Activated T-helper 17 cell treated with anti-CD3 and anti-CD28 coated beads, Interleukin-2, amount 50 U/mL, for 72 hours (primary cell): Measurements from ENCODE around the gene COL4A2. TPM values are rescaled to one million over a fixed set of nuclear protein-coding genes. Genes with fewer than 3 reads are reported as not detected.

Experiments
- ATAC-seq: fragments of 150-1000 bp; cut with Tn5 transposase; replicated peaks from 2 replicates; pipeline ENCODE4 v1.10.0; 2021; ENCODE audit warnings: mild to moderate bottlenecking, moderate library complexity
- H3K27ac Mint-ChIP-seq: one replicate; pipeline ENCODE4 v1.8.0; 2022; ENCODE audit warnings: mixed read lengths
- H3K27me3 Mint-ChIP-seq: one replicate; pipeline ENCODE4 v1.8.0; 2022; ENCODE audit warnings: mixed read lengths
- H3K36me3 Mint-ChIP-seq: one replicate; pipeline ENCODE4 v1.8.0; 2022; ENCODE audit warnings: low read depth, mild to moderate bottlenecking, mixed read lengths
- H3K4me1 Mint-ChIP-seq: one replicate; pipeline ENCODE4 v1.8.0; 2022; ENCODE audit warnings: mixed read lengths
- H3K4me3 Mint-ChIP-seq: one replicate; pipeline ENCODE4 v1.8.0; 2022; ENCODE audit warnings: mild to moderate bottlenecking, mixed read lengths
- H3K9me3 Mint-ChIP-seq: one replicate; pipeline ENCODE4 v1.8.0; 2022; ENCODE audit warnings: mixed read lengths
- total RNA-seq, 2 donors: library from RNA; stranded (reverse); gene quantifications; one replicate each; pipeline ENCODE4 v1.2.3, GENCODE V29; 2022

Gene COL4A2
- total RNA-seq, 2 donors from 2014 or later: 0.56 TPM; not detected in 1

DNA sequence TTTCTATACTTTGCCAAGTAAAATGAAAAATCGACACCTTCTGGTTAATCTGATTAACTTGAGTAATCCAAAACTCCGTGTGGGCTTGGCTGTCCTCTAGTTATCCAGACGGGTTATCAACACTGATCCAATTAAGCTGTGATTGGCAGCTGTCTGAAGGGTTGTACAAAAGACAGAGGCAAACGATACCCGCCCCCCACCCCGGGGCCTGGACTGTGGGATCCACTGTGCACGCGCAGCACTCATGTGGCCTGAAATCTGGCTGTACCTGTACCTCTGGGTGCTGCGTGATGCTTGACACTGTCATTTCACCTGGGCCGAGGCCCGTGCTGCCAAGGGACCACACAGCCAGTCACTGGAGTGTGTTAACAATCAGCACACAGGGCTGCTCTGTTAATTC is 53.5 kb downstream of the COL4A2 start:
- Mint-ChIP-seq H3K9me3 (no peaks in the 10 kb centered on the region), H3K4me3 (no peak overlapping the region), H3K27me3 (peaks cover 8% of the 10 kb centered on the region), H3K27ac (no peak overlapping the region), H3K36me3 (no peaks in the 10 kb centered on the region), H3K4me1 (no peaks in the 10 kb centered on the region)
- ATAC-seq: no peak

- ATAC-seq: no peak
- Mint-ChIP-seq H3K36me3 (no peaks in the 10 kb centered on the region), H3K27me3 (peaks cover 8% of the 10 kb centered on the region), H3K27ac (no peak overlapping the region), H3K4me3 (no peak overlapping the region), H3K4me1 (no peaks in the 10 kb centered on the region), H3K9me3 (no peaks in the 10 kb centered on the region)
These were observed 54.4 kb downstream of the COL4A2 start for GRCh38 chr13:110361365-110361911.

GRCh38 chr13:110363010-110363409 is 55.9 kb downstream of the COL4A2 start:
- Mint-ChIP-seq H3K4me1 (no peaks in the 10 kb centered on the region), H3K27ac (no peak overlapping the region), H3K9me3 (no peaks in the 10 kb centered on the region), H3K27me3 (peaks cover 8% of the 10 kb centered on the region), H3K4me3 (no peak overlapping the region), H3K36me3 (no peaks in the 10 kb centered on the region)
- ATAC-seq: no peak

DNA sequence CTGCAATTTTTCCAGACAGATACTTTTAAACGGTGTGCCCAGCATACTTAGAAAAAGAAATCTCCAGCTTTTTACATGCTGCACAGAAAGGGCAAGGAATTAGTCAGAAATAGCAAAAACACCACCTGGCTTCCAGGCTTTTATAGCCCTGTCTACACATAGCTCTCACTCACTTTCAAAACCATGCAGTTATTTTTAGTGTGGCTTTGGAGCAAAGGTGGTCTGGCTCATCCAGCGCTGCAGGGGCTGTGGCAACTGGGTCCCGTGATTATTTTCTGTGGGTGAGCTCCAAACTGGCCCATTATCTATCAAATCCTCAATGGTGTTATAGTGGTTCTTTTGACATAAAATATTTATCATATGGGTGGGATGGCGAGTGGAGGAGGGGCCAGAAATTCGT is 57.0 kb downstream of the COL4A2 start:
- H3K27me3 Mint-ChIP-seq: peaks cover 8% of the 10 kb centered on the region
- no peak overlapping the region for H3K4me3 Mint-ChIP-seq
- no peaks in the 10 kb centered on the region for H3K9me3 Mint-ChIP-seq
- H3K4me1 Mint-ChIP-seq: no peaks in the 10 kb centered on the region
- H3K36me3 Mint-ChIP-seq: no peaks in the 10 kb centered on the region
- H3K27ac Mint-ChIP-seq: no peak overlapping the region
- no peak for ATAC-seq

DNA sequence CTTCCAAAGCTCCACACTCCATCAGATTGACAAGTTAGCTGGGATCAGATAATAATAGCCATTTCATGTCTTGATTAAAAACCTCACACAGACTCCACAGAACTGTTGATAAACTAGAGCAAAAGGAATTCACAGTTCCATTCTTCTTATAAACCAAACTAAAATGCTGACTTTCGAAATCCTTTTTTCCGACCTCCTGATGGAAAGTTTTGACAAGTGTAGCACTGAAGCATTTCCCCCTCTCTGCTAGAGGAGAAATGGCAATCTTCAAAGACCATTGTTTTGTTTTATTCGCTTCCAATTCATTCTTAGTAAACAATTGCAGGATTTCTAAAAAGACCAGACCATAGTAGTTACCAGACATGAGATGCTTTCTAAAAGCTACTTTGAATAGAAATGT is 58.8 kb downstream of the COL4A2 start:
- H3K27me3 Mint-ChIP-seq: peaks cover 12% of the 10 kb centered on the region
- ATAC-seq: no peak
- no peak overlapping the region for H3K4me3 Mint-ChIP-seq
- H3K4me1 Mint-ChIP-seq: no peaks in the 10 kb centered on the region
- no peaks in the 10 kb centered on the region for H3K9me3 Mint-ChIP-seq
- no peak overlapping the region for H3K27ac Mint-ChIP-seq
- no peaks in the 10 kb centered on the region for H3K36me3 Mint-ChIP-seq

DNA sequence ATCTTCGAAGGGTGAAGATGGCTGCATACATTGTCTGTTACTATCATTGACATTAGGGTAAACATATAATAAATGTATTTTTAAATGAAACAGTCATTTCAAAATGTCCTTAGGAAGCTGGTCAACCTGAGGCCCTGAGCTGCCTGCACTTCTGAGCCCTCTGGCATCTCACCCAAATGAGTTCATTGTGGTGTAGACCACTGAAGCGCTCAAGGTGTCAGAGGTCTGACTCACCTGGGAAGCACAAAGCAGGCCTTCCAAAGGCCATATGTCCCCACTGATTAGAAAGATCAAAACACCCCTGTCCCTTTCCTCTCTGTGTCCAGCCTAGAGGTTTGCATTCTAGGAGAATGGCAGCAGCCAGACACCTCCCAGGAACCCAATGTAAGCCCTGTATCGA is 59.6 kb downstream of the COL4A2 start:
- H3K36me3 Mint-ChIP-seq: no peaks in the 10 kb centered on the region
- no peak overlapping the region for H3K27ac Mint-ChIP-seq
- ATAC-seq: no peak
- no peaks in the 10 kb centered on the region for H3K9me3 Mint-ChIP-seq
- no peaks in the 10 kb centered on the region for H3K4me1 Mint-ChIP-seq
- H3K4me3 Mint-ChIP-seq: no peak overlapping the region
- H3K27me3 Mint-ChIP-seq: peaks cover 9% of the 10 kb centered on the region

DNA sequence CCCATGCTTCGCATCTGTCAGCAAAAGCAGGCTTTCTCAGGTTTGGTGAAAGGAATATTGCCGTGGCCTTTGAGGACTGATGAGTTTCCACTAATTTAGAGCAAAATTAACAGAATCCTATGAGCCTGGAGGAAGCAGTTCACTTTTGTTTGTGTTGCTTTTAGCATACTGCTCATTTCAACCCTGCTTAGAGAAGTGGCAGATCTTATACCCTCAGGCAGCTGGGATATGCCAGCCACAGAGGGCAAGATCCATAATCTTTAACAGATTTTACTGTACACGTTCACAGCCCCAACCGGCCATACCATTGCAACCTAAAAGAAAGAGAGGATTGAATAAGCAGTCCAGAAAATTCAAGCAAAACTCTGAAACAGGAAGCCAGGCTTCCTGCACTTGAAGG is 60.5 kb downstream of the COL4A2 start:
- Mint-ChIP-seq H3K4me3 (no peak overlapping the region), H3K9me3 (no peaks in the 10 kb centered on the region), H3K27ac (no peak overlapping the region), H3K36me3 (no peaks in the 10 kb centered on the region), H3K4me1 (no peaks in the 10 kb centered on the region), H3K27me3 (peaks cover 9% of the 10 kb centered on the region)
- no peak for ATAC-seq

DNA sequence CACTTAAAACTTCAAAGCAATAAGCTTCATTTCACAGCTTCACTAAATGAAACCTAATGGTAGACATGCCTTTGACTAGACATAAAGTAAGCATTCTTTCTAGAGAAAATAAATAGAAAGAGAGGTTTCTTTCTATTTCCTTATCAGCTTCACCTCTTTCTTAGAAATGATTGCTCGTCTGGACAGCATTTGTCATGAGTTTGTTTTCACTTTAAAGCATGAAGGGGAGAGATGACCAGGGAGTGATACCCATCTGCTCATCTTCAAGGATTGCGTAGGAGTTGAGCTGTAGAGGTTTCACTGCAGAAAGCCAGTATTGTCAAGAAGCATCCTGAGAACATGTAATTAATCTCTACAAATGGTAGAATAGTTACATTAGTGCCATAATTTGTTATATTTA is 61.3 kb downstream of the COL4A2 start:
- H3K4me1 Mint-ChIP-seq: no peaks in the 10 kb centered on the region
- H3K27ac Mint-ChIP-seq: no peak overlapping the region
- no peaks in the 10 kb centered on the region for H3K36me3 Mint-ChIP-seq
- no peaks in the 10 kb centered on the region for H3K9me3 Mint-ChIP-seq
- no peak for ATAC-seq
- peaks cover 5% of the 10 kb centered on the region for H3K27me3 Mint-ChIP-seq
- H3K4me3 Mint-ChIP-seq: no peak overlapping the region

DNA sequence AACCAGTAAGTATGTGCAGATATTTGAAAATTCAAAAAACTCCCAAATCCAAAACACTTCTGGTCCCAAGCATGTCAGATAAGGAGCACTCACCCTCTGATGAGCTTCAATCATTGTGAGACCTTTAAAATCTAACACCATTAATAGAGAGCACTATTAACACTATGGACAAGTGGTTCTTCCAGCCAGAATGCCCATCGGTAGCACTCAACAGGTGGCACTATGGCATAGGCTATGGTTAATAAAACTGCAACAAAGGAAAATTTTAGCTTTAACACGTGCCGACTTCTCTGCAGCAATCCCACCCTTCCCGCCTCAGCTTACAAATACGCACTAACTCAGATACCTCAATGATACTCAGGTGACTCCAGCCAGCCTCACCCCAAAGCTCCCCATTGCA is 62.3 kb downstream of the COL4A2 start:
- Mint-ChIP-seq H3K9me3 (no peaks in the 10 kb centered on the region), H3K4me3 (no peak overlapping the region), H3K27ac (no peak overlapping the region), H3K36me3 (no peaks in the 10 kb centered on the region), H3K4me1 (no peaks in the 10 kb centered on the region), H3K27me3 (peaks cover 13% of the 10 kb centered on the region)
- ATAC-seq: no peak

DNA sequence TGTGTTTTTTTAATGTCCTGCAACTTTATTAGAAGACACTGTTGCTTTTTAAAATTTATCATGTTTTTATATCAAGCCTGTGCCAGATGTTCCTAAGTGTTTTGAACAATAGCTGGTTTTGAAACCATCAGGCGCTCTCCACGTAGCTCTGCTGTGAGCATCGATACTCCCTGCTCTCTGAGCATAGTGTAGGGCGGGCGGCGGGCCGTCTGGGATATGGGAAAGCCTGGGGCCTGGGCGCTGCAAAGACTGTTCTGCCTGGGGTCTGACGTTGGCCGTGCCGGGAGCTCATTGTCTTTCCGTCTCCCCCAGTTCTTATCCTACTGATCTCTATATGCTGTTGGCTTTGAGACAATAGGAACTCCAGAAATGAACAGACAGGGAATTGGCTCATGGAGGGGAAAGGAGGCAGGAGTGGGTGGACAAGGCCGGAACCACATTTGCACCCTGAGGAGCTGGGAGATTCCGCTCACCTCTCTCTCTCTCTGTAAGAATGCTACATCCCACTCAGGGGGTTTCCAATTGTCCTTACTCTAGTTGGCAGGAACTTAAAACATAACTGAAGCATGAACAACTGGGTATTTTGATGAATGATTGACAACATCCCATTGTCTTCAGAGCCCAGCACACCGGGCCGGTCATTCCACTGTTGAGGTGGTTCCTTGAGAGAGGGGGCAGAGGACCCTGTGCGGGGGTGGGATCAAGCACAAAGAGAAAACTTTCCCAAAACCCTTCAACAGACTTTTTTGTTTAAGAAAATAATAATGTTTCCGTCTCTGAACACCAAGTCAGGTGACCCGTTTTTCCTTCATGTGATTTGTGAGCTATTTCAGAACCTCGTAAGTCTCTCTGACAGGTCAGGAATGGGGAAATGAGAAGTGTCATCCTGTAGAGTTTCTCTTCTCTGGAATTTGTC is 64.7 kb downstream of the COL4A2 start:
- Mint-ChIP-seq H3K4me1 (no peaks in the 10 kb centered on the region), H3K36me3 (no peaks in the 10 kb centered on the region), H3K27me3 (peaks cover 25% of the 10 kb centered on the region), H3K9me3 (no peaks in the 10 kb centered on the region), H3K27ac (no peak overlapping the region), H3K4me3 (no peak overlapping the region)
- no peak for ATAC-seq

- ATAC-seq: no peak
- H3K4me3 Mint-ChIP-seq: no peak overlapping the region
- peaks cover 25% of the 10 kb centered on the region for H3K27me3 Mint-ChIP-seq
- H3K4me1 Mint-ChIP-seq: no peaks in the 10 kb centered on the region
- H3K27ac Mint-ChIP-seq: no peak overlapping the region
- no peaks in the 10 kb centered on the region for H3K9me3 Mint-ChIP-seq
- H3K36me3 Mint-ChIP-seq: no peaks in the 10 kb centered on the region
These were observed 65.6 kb downstream of the COL4A2 start for GRCh38 chr13:110372676-110373075.

- Mint-ChIP-seq H3K4me1 (no peaks in the 10 kb centered on the region), H3K36me3 (no peaks in the 10 kb centered on the region), H3K4me3 (no peak overlapping the region), H3K27me3 (peaks cover 25% of the 10 kb centered on the region), H3K9me3 (no peaks in the 10 kb centered on the region), H3K27ac (no peak overlapping the region)
- ATAC-seq: no peak
These were observed 66.5 kb downstream of the COL4A2 start for GRCh38 chr13:110373617-110374016.

- no peaks in the 10 kb centered on the region for H3K9me3 Mint-ChIP-seq
- H3K4me3 Mint-ChIP-seq: no peak overlapping the region
- no peak for ATAC-seq
- no peaks in the 10 kb centered on the region for H3K36me3 Mint-ChIP-seq
- no peaks in the 10 kb centered on the region for H3K4me1 Mint-ChIP-seq
- peaks cover 22% of the 10 kb centered on the region for H3K27me3 Mint-ChIP-seq
- H3K27ac Mint-ChIP-seq: no peak overlapping the region
These were observed 67.6 kb downstream of the COL4A2 start for GRCh38 chr13:110374431-110375370.

DNA sequence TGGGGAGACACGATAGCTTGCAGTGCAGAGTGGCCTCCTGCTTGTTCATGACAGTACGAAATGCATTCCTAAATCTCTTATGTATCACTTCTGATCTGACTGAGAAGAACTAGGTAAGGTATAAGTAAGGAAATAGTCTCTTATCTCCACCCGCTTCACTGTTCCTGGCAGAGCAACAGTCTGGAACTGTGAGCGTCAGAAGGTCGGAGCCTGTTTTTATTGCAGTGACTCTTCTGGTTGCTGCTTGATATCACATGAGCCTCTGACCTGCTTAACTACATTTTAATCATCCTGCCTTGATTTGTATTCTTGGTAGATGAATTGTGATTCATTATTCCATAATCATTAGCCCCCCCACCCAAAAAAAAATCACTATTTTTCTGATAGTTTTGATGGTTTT is 69.0 kb downstream of the COL4A2 start:
- no peak overlapping the region for H3K4me3 Mint-ChIP-seq
- H3K4me1 Mint-ChIP-seq: no peaks in the 10 kb centered on the region
- ATAC-seq: no peak
- no peak overlapping the region for H3K27ac Mint-ChIP-seq
- no peaks in the 10 kb centered on the region for H3K36me3 Mint-ChIP-seq
- peaks cover 7% of the 10 kb centered on the region for H3K9me3 Mint-ChIP-seq
- peaks cover 21% of the 10 kb centered on the region for H3K27me3 Mint-ChIP-seq
